ENCODE results near the gene DOCK2. TPM values are rescaled to one million over a fixed set of nuclear protein-coding genes. Genes with fewer than 3 reads are reported as not detected.

The DOCK2 gene
- total RNA-seq, 4 donors from 2014 or later = 2.0 to 17.4 (median 7.5) TPM

DNA sequence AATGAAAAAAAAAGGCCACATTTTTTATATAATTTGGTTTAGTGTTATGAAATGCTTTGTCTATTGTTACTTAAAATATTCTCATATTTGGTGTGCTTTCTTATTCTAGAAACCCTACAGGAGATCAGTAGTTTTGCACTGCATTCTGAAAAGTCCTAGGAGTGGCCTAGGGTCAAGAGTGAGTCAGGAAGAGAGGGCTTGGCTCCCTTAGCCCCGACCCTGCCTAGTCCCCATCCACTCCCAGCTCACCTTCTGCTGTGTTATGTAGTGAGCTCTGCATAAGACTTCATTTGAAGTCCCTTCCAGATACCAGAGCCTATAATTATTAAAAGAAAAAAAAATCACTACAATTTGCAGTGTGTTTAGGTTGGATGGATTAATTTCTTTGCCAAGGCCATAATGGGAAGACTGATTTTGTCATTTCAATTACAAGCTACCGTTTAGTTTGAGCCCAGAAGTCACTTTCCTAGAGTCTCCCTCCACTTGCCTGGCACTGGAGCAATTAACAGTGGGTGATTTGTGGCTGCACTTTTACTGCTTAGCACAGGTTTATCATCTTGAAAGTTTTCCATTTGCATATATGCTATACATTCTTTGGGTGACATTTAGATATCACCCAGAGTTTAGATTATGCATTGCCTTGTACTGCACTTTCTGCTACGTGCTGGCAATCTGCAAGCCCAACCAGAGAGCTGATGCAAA is 199.9 kb downstream of the DOCK2 start:
- Histone ChIP-seq H3K27ac (no peak overlapping the region), H3K4me3 (no peak overlapping the region), H3K9me3 (no peaks in the 10 kb centered on the region), H3K36me3 (no peaks in the 10 kb centered on the region), H3K27me3 (no peaks in the 10 kb centered on the region), H3K4me1 (no peaks in the 10 kb centered on the region)
- TF ChIP-seq POLR2A (IDR thresholded peaks at IDR 0.05) = no peak
- TF ChIP-seq, protein P1, sequence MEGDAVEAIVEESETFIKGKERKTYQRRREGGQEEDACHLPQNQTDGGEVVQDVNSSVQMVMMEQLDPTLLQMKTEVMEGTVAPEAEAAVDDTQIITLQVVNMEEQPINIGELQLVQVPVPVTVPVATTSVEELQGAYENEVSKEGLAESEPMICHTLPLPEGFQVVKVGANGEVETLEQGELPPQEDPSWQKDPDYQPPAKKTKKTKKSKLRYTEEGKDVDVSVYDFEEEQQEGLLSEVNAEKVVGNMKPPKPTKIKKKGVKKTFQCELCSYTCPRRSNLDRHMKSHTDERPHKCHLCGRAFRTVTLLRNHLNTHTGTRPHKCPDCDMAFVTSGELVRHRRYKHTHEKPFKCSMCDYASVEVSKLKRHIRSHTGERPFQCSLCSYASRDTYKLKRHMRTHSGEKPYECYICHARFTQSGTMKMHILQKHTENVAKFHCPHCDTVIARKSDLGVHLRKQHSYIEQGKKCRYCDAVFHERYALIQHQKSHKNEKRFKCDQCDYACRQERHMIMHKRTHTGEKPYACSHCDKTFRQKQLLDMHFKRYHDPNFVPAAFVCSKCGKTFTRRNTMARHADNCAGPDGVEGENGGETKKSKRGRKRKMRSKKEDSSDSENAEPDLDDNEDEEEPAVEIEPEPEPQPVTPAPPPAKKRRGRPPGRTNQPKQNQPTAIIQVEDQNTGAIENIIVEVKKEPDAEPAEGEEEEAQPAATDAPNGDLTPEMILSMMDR (IDR thresholded peaks at IDR 0.05) = no peak
- intact Hi-C loops (cut with DNase I; ENCODE audit: low total_unique reads) = no loop called here
- no peak for DNase-seq

DNA sequence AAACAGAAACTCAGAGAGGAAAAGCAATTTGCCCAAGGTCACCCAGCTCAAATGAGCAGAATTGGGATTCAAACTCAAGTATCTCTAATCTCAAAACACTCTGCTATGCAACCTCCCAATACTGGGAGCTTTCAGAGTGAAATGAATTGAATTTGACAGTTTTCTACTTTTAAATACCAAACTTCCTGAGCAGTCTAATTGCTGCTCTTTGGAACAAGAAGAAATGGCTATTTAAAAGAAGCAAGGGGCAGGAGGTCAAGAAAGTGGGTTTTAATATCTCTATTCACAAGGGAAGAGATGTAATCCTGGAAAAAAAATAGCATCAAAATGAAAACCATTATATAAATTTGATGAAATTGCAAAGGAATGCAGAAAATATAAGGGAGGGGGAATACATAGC is 200.6 kb downstream of the DOCK2 start:
- H3K4me3 ChIP-seq = no peak overlapping the region
- H3K4me1 ChIP-seq = no peaks in the 10 kb centered on the region
- H3K27me3 ChIP-seq = no peaks in the 10 kb centered on the region
- H3K36me3 ChIP-seq = no peaks in the 10 kb centered on the region
- no peak overlapping the region for H3K27ac ChIP-seq
- no peaks in the 10 kb centered on the region for H3K9me3 ChIP-seq
- no peak for TF ChIP-seq POLR2A (IDR thresholded peaks at IDR 0.05)
- TF ChIP-seq, protein P1 (IDR thresholded peaks at IDR 0.05) = no peak
- intact Hi-C loops (cut with DNase I; ENCODE audit: low total_unique reads) = no loop called here
- DNase-seq = no peak

DNA sequence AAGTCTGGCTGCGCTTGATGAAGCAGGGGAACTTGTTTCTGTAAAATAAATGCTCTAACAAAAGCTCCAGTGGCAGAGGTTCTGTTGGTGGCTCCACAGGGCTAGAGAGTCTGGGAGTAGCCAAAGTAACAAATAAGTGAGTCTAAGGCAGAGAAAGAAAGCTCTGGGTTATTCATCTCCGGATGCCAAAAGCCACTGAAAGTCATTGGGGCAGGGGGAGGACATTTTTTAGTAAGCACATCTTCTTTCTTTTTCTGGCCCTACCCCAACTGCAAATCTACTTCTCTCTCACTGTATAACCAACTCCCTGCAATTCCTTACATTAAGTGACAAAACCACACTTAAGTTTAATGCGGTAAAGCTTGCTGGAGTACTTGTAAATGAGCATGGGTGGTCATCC is 201.6 kb downstream of the DOCK2 start:
- Histone ChIP-seq H3K36me3 (no peaks in the 10 kb centered on the region), H3K4me1 (no peaks in the 10 kb centered on the region), H3K4me3 (no peak overlapping the region), H3K27me3 (no peaks in the 10 kb centered on the region), H3K27ac (no peak overlapping the region), H3K9me3 (no peaks in the 10 kb centered on the region)
- no peak for DNase-seq
- intact Hi-C loops (cut with DNase I; ENCODE audit: low total_unique reads) = no loop called here
- TF ChIP-seq, protein P1 (IDR thresholded peaks at IDR 0.05) = no peak
- no peak for TF ChIP-seq POLR2A (IDR thresholded peaks at IDR 0.05)

DNA sequence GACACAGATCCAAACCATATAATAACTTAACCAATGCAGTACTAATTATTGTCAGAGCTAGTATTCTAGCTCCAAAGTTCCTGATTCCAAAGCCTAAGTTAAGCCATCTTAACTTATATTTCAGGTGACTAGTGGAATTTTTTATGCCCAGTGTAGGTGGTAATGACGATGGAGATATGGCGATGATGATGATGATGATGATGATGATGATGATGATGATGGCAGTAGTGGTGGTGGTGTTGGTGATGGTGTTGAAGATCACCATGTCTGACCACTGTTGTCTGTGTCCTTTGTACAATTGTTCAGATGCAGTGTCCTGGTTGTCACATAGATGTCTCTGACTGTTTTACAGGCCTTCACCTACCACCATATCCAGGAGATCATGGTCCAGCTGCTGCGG is 203.3 kb downstream of the DOCK2 start:
- no peaks in the 10 kb centered on the region for H3K4me1 ChIP-seq
- no peaks in the 10 kb centered on the region for H3K27me3 ChIP-seq
- intact Hi-C loops (cut with DNase I; ENCODE audit: low total_unique reads) = no loop called here
- no peak for DNase-seq
- TF ChIP-seq POLR2A (IDR thresholded peaks at IDR 0.05) = no peak
- TF ChIP-seq, protein P1 (IDR thresholded peaks at IDR 0.05) = no peak
- H3K4me3 ChIP-seq = no peak overlapping the region
- H3K27ac ChIP-seq = no peak overlapping the region
- H3K9me3 ChIP-seq = no peaks in the 10 kb centered on the region
- H3K36me3 ChIP-seq = no peaks in the 10 kb centered on the region

GRCh38 chr5:169842699-169843098 is 205.6 kb downstream of the DOCK2 start:
- no peaks in the 10 kb centered on the region for H3K36me3 ChIP-seq
- no peaks in the 10 kb centered on the region for H3K4me1 ChIP-seq
- intact Hi-C loops (cut with DNase I; ENCODE audit: low total_unique reads) = no loop called here
- TF ChIP-seq, protein P1 (IDR thresholded peaks at IDR 0.05) = no peak
- TF ChIP-seq POLR2A (IDR thresholded peaks at IDR 0.05) = no peak
- no peak for DNase-seq
- H3K27me3 ChIP-seq = no peaks in the 10 kb centered on the region
- no peak overlapping the region for H3K27ac ChIP-seq
- no peaks in the 10 kb centered on the region for H3K9me3 ChIP-seq
- H3K4me3 ChIP-seq = no peak overlapping the region

All from uterus (tissue), 4 donors.